Muscle of leg (tissue), 11 donors: ENCODE data around the gene CHRM5. TPM values are rescaled to one million over a fixed set of nuclear protein-coding genes. Genes with fewer than 3 reads are reported as not detected.

Experiments
- DNase-seq: peaks from one replicate; pipeline ENCODE4 v3.0.0; 2013
- H3K27ac ChIP-seq: one replicate; pipeline ENCODE4 v1.5.1; 2013; ENCODE audit warnings: mild to moderate bottlenecking, low read length, control low read depth
- H3K27me3 ChIP-seq: one replicate; pipeline ENCODE4 v1.6.1; 2013; ENCODE audit warnings: low read length; ENCODE audit not compliant: control insufficient read depth, insufficient read depth
- H3K36me3 ChIP-seq: one replicate; pipeline ENCODE4 v1.6.1; 2013; ENCODE audit warnings: low read length; ENCODE audit not compliant: control insufficient read depth, insufficient read depth
- H3K4me1 ChIP-seq: one replicate; pipeline ENCODE4 v1.6.1; 2013; ENCODE audit warnings: low read length; ENCODE audit not compliant: control insufficient read depth, insufficient read depth
- H3K4me3 ChIP-seq: one replicate; pipeline ENCODE4 v1.5.1; 2013; ENCODE audit warnings: low read length, control low read depth
- H3K9me3 ChIP-seq: replicated peaks from 2 replicates; pipeline ENCODE4 v1.6.1; 2013; ENCODE audit warnings: low read depth, low read length; ENCODE audit not compliant: control insufficient read depth
- WGBS: methylation state at CpG from one replicate; pipeline ENCODE4 v1.1.5; 2013; ENCODE audit warnings: missing lambda C conversion rate; ENCODE audit not compliant: insufficient coverage; 5-methylcytosine and 5-hydroxymethylcytosine counted together
- polyA plus RNA-seq, 8 donors: library from polyadenylated mRNA; unstranded; fragments of 120-200 nt; gene quantifications; one replicate each; pipeline versions ENCODE4 v1.2.1 to v1.2.3, GENCODE V29; 2013; ENCODE audit warnings: inconsistent platforms in 1 of 8, low replicate concordance in 1 of 8; ENCODE audit not compliant: insufficient read length in 8 of 8, insufficient read depth in 1 of 8
- total RNA-seq: library from RNA; stranded (reverse); fragments of 120-200 nt; gene quantifications from one replicate; pipeline ENCODE4 v1.2.4, GENCODE V29; 2013

The CHRM5 gene
- total and polyA plus RNA-seq, 9 donors: 0.02 to 0.12 (median 0.05) TPM; not detected in 2

DNA sequence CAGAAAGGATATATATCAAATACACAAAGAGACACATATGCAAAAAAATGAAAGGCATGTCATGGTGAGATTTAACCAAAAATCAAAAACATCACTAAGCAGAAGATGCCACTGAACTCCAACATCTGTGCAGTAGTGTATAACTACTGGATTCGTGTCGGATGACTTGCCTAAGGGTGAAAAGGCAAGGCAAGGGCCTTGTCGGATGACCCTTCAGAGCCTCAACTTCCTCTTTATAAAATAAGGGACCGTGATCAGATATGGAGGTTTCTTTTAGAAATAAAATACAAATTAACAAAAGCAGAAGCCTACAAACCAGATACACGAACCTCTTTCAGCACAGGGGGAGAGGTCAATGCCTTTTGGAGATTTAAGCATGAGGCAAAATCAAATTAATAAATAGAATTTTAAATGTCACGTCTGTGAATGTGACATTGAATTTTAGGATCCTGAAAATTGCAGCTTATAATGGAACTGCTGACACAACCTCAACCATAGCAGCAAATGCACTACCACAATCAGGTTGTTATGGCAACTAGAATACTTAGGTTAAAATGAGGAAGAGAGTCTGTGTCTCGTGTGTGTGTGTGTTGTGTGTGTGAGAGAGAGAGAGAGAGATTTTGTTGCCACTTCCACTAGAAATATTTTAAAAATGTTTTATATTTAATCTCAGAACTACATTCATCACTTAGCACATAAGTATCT, 8.3 kb upstream of the CHRM5 start:
- H3K27ac ChIP-seq: no peak overlapping the region
- no CpG with 5 or more reads among the region's 7 CpGs for WGBS
- DNase-seq: peak; percentile 60
- no peaks in the 10 kb centered on the region for H3K36me3 ChIP-seq
- no peaks in the 10 kb centered on the region for H3K27me3 ChIP-seq
- no peak overlapping the region for H3K4me3 ChIP-seq
- H3K9me3 ChIP-seq: no peaks in the 10 kb centered on the region
- no peaks in the 10 kb centered on the region for H3K4me1 ChIP-seq

DNA sequence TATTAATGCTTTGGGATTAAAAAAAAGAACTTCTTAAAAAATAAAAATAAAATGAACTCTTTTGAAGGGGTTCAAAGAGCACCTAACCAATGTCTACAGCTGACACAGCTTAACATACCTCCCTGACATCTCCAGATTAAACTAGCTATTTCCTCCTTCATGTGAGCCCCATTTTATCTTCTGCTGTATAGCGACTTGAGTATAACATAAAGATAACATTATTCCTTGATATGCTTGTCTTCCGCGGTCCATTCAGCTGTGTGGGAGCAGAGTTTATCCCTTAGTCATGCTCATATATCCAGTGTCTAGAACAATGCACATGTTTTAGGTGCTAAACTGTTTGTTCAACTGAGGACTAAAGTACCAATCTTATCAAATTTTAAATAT, 7.8 kb upstream of the CHRM5 start:
- H3K27me3 ChIP-seq: no peaks in the 10 kb centered on the region
- no peak for DNase-seq
- no peak overlapping the region for H3K4me3 ChIP-seq
- H3K9me3 ChIP-seq: no peaks in the 10 kb centered on the region
- no CpG with 5 or more reads among the region's 3 CpGs for WGBS
- H3K4me1 ChIP-seq: no peaks in the 10 kb centered on the region
- no peak overlapping the region for H3K27ac ChIP-seq
- no peaks in the 10 kb centered on the region for H3K36me3 ChIP-seq

GRCh38 chr15:33963831-33964664, 4.2 kb upstream of the CHRM5 start:
- H3K4me3 ChIP-seq: no peak overlapping the region
- H3K9me3 ChIP-seq: no peaks in the 10 kb centered on the region
- no peaks in the 10 kb centered on the region for H3K36me3 ChIP-seq
- no CpG with 5 or more reads among the region's 8 CpGs for WGBS
- H3K4me1 ChIP-seq: no peaks in the 10 kb centered on the region
- no peaks in the 10 kb centered on the region for H3K27me3 ChIP-seq
- no peak overlapping the region for H3K27ac ChIP-seq
- DNase-seq: peak; percentile 21

- Histone ChIP-seq H3K27me3 (no peaks in the 10 kb centered on the region), H3K4me3 (no peak overlapping the region), H3K4me1 (no peaks in the 10 kb centered on the region), H3K36me3 (no peaks in the 10 kb centered on the region), H3K27ac (no peak overlapping the region), H3K9me3 (no peaks in the 10 kb centered on the region)
- no peak for DNase-seq
- no CpG with 5 or more reads among the region's 2 CpGs for WGBS
Measured at GRCh38 chr15:33964665-33965040, 3.6 kb upstream of the CHRM5 start.

GRCh38 chr15:33968821-33969220, 524 bp downstream of the CHRM5 start:
- no peak for DNase-seq
- H3K27me3 ChIP-seq: no peaks in the 10 kb centered on the region
- no peak overlapping the region for H3K4me3 ChIP-seq
- H3K9me3 ChIP-seq: no peaks in the 10 kb centered on the region
- WGBS: no CpG with 5 or more reads among the region's 3 CpGs
- no peaks in the 10 kb centered on the region for H3K36me3 ChIP-seq
- no peaks in the 10 kb centered on the region for H3K4me1 ChIP-seq
- H3K27ac ChIP-seq: no peak overlapping the region

- Histone ChIP-seq H3K4me3 (no peak overlapping the region), H3K27ac (no peak overlapping the region), H3K9me3 (no peaks in the 10 kb centered on the region), H3K27me3 (no peaks in the 10 kb centered on the region), H3K4me1 (no peaks in the 10 kb centered on the region), H3K36me3 (no peaks in the 10 kb centered on the region)
- whole genome bisulfite sequencing: no CpG with 5 or more reads among the region's 2 CpGs
- no peak for DNase-seq
Measured at GRCh38 chr15:33971811-33972210, 3.5 kb downstream of the CHRM5 start.

DNA sequence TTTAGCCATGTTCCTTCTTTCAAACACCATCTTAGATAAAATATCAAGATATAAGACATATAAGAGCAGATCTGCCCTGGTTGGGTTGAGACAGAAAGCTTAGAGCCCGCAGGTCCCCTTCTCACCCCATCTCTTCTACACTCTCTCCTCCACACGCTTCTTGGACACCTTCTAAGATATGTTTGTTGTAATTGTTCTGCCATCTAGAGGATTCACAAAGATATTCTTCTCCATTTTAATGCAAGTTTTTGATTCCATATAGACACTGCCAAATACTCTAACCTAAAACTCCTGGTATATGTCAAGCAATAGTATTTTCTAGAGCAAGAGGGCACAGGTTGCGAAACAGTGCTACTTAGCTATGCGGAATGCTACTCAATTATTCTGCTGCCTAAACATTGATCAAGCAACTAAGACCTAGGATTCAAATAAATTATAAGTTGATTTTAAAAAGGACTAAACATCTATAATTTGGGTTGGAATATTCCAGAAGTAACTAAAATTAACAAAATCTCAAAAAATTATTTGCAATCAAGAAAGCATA, 6.8 kb downstream of the CHRM5 start:
- Histone ChIP-seq H3K36me3 (no peaks in the 10 kb centered on the region), H3K27me3 (no peaks in the 10 kb centered on the region), H3K27ac (no peak overlapping the region), H3K4me1 (no peaks in the 10 kb centered on the region), H3K4me3 (no peak overlapping the region), H3K9me3 (no peaks in the 10 kb centered on the region)
- WGBS: no CpG with 5 or more reads among the region's 4 CpGs
- DNase-seq: no peak

DNA sequence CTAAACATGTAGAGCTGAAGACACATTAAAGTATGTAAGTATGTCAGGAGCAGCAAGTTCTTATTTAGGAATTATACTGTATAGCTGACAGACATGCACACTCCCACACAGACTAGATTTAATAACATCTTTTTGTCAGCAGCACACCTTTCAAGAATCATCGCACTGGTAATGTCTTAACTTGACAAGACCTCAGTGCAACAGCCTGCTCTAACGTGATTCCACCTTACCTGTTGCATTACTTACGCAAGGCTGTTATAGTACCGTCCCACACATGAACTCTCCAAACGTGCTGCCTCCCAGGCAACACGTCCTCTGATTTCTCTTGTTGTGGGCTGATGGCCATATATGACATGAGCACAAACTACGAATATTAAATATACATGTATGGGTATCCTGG, 11.9 kb downstream of the CHRM5 start:
- Histone ChIP-seq H3K36me3 (no peaks in the 10 kb centered on the region), H3K27me3 (no peaks in the 10 kb centered on the region), H3K4me1 (no peaks in the 10 kb centered on the region), H3K4me3 (no peak overlapping the region), H3K9me3 (no peaks in the 10 kb centered on the region), H3K27ac (no peak overlapping the region)
- WGBS: 93% methylated on average over 1 of the region's 7 CpGs
- no peak for DNase-seq

GRCh38 chr15:33982516-33982915, 14.2 kb downstream of the CHRM5 start:
- DNase-seq: peak; percentile 39
- Histone ChIP-seq H3K9me3 (no peaks in the 10 kb centered on the region), H3K4me3 (no peak overlapping the region), H3K27me3 (no peaks in the 10 kb centered on the region), H3K4me1 (no peaks in the 10 kb centered on the region), H3K27ac (no peak overlapping the region), H3K36me3 (no peaks in the 10 kb centered on the region)
- WGBS: no CpG with 5 or more reads among the region's 1 CpG

DNA sequence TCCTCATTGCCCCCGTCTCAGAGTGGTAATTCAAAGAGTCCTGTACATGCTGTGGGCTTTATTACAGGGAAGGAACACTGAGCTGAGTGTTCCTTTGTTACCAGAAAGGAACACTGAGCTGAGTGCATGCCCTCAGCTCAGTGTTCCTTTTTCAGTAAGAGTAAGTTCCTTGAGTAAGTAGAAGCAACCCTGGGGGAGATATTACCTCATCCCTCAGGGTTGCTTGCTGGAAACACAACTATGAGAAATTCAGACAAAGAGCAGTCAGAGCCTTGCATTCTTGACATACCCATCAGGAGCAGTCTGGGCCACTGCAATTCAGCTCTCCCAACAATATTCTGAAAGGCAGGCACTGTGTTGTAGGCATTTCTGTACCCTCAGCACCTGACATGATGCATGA, 17.0 kb downstream of the CHRM5 start:
- H3K4me1 ChIP-seq: no peaks in the 10 kb centered on the region
- H3K27ac ChIP-seq: no peak overlapping the region
- no peaks in the 10 kb centered on the region for H3K9me3 ChIP-seq
- no peaks in the 10 kb centered on the region for H3K27me3 ChIP-seq
- no peak overlapping the region for H3K4me3 ChIP-seq
- DNase-seq: no peak
- no peaks in the 10 kb centered on the region for H3K36me3 ChIP-seq
- WGBS: 67% methylated on average over 1 of the region's 1 CpG
